HUES64 (cell line): ENCODE results near the gene UBE2E1.
A peak's percentile ranks its signal among the peaks of the same experiment; 100 is the strongest.
"Not testable (repeated sequence)": the region's sequence is repeated elsewhere in the genome, so short reads cannot be mapped to it uniquely, and the experiment has no call there.

ENCODE experiments used
- H3K27ac ChIP-seq: 2 replicates; pipeline ENCODE4 v1.7.0; 2013; ENCODE audit warnings: low read depth, low read length, inconsistent platforms
- H3K27me3 ChIP-seq: 2 replicates; pipeline ENCODE4 v1.6.1; 2013; ENCODE audit warnings: mild to moderate bottlenecking, low read length; ENCODE audit not compliant: insufficient read depth
- H3K36me3 ChIP-seq: 2 replicates; pipeline ENCODE4 v1.6.1; 2013; ENCODE audit warnings: mild to moderate bottlenecking, low read length; ENCODE audit not compliant: insufficient read depth
- H3K4me1 ChIP-seq: 2 replicates; pipeline ENCODE4 v1.6.1; 2013; ENCODE audit warnings: mild to moderate bottlenecking, low read length, moderate library complexity; ENCODE audit not compliant: insufficient read depth
- H3K4me3 ChIP-seq: 2 replicates; pipeline ENCODE4 v1.5.1; 2013; ENCODE audit warnings: mild to moderate bottlenecking, low read length, moderate library complexity
- H3K9ac ChIP-seq: 2 replicates; pipeline ENCODE4 v1.6.1; 2013; ENCODE audit warnings: mild to moderate bottlenecking, low read depth, low read length
- H3K9me3 ChIP-seq: 2 replicates; pipeline ENCODE4 v1.6.1; 2013; ENCODE audit warnings: low read depth, low read length; ENCODE audit not compliant: insufficient read depth
- WGBS: fragments of 150-250, 120-280 bp; methylation state at CpG from one replicate; pipeline ENCODE4 v1.1.7; 2013; ENCODE audit warnings: missing lambda C conversion rate; 5-methylcytosine and 5-hydroxymethylcytosine counted together

UBE2E1 gene

GRCh38 chr3:23859839-23860382, 54.2 kb downstream of the UBE2E1 start:
- Histone ChIP-seq H3K27me3 (no peaks in the 10 kb centered on the region), H3K36me3 (peaks cover 11% of the 10 kb centered on the region), H3K9me3 (no peaks in the 10 kb centered on the region), H3K4me3 (no peak overlapping the region), H3K9ac (no peak overlapping the region), H3K27ac (no peak overlapping the region), H3K4me1 (peaks cover 25% of the 10 kb centered on the region)
- 93% methylated on average over 7 of the region's 7 CpGs for WGBS

DNA sequence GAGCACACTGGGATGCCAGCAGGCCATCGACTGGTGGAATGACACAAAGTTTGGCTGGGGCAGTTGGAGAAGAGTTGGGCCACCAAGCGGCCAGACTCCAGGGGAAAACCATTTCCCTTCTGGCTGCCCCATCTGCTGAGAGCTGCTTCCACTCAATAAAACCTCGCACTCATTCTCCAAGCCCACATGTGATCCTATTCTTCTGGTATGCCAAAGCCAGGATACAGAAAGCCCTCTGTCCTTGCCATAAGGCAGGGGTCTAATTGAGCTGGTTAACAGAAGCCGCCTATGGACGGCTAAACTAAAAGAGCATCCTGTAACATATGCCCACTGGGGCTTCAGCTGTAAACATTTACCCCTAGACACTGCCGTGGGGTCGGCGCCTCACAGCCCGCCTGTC, 55.9 kb downstream of the UBE2E1 start:
- no peaks in the 10 kb centered on the region for H3K27me3 ChIP-seq
- peaks cover 43% of the 10 kb centered on the region for H3K4me1 ChIP-seq
- no peak overlapping the region for H3K27ac ChIP-seq
- WGBS: 95% methylated on average over 9 of the region's 9 CpGs
- no peak overlapping the region for H3K9ac ChIP-seq
- no peak overlapping the region for H3K4me3 ChIP-seq
- H3K36me3 ChIP-seq: peaks cover 11% of the 10 kb centered on the region
- H3K9me3 ChIP-seq: no peaks in the 10 kb centered on the region

- peaks cover 53% of the 10 kb centered on the region for H3K4me1 ChIP-seq
- peaks cover 11% of the 10 kb centered on the region for H3K36me3 ChIP-seq
- H3K9ac ChIP-seq: no peak overlapping the region
- H3K4me3 ChIP-seq: no peak overlapping the region
- H3K27ac ChIP-seq: no peak overlapping the region
- WGBS: no CpG with 5 or more reads among the region's 1 CpG
- no peaks in the 10 kb centered on the region for H3K9me3 ChIP-seq
- H3K27me3 ChIP-seq: no peaks in the 10 kb centered on the region
These were observed 57.3 kb downstream of the UBE2E1 start for GRCh38 chr3:23863060-23863459.

DNA sequence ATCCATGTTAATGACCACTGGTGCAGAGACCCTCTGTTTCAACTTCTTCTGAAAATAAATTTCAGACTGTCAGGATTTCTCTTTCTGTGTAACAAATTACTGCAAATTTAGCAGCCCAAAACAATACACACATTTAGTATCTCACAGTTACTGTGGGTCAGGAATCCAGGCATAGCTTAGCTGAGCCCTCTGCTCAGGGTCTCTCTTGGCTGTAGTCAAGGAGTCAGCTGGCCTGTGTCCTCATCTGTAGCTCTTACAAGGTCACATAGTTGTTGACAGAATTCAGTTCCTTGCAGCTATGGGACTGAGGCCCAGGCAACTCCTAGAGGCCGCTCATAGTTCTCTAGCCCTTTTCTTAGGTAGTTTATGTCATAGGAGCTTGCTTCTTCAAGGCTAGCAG, 59.2 kb downstream of the UBE2E1 start:
- Histone ChIP-seq H3K36me3 (peaks cover 12% of the 10 kb centered on the region), H3K4me1 (peaks cover 43% of the 10 kb centered on the region), H3K4me3 (no peak overlapping the region), H3K27me3 (no peaks in the 10 kb centered on the region), H3K9me3 (no peaks in the 10 kb centered on the region), H3K9ac (no peak overlapping the region), H3K27ac (no peak overlapping the region; the same call in 1 of the 2 replicates)
- 93% methylated on average over 1 of the region's 1 CpG for WGBS

DNA sequence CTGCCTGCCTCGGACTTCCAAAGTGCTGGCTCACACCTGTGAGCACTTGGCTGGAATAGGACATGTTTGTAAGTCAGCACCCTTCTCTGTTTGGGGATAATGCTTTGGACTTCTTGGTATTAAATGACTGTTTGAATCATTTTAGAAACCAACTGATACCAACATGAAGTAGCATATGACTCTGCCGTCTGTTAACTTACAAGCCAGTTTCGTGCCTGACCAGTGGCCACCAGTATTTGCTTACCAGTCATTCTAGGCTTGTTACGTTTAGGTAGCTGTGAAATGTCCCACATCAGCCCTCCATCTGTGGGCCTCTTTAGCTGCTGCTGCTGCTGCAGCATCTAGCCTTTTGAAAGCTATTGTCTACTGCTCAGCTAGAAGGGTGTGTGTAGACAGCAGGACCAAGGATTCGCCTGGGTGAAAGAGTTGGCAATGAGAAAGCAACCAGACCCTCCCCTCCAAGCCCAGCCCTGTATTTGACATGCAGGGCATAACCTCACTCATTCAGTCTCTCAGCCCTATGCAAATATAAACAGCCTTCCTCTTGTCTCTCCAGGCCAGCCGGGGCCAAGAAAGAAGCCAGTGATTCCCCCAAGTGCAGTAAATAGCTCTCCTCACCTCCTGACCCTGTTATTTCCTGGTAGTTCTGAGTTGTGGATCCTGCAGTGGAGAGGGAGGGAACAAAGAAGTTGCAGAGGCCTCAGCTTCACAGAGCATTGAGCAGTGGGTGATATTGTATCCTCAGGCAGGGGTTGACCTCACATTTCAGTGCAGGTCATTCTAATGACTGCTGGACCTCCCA, 60.0 kb downstream of the UBE2E1 start:
- H3K27me3 ChIP-seq: no peaks in the 10 kb centered on the region
- H3K9ac ChIP-seq: no peak overlapping the region
- no peaks in the 10 kb centered on the region for H3K9me3 ChIP-seq
- H3K4me1 ChIP-seq: peaks cover 41% of the 10 kb centered on the region
- H3K4me3 ChIP-seq: no peak overlapping the region
- H3K27ac ChIP-seq: peak overlapping the region; percentile 19; the same call in 1 of the 2 replicates
- WGBS: 61% methylated on average over 6 of the region's 6 CpGs
- peaks cover 14% of the 10 kb centered on the region for H3K36me3 ChIP-seq

- Histone ChIP-seq H3K4me1 (peaks cover 41% of the 10 kb centered on the region), H3K9ac (no peak overlapping the region), H3K27ac (no peak overlapping the region), H3K27me3 (no peaks in the 10 kb centered on the region), H3K9me3 (no peaks in the 10 kb centered on the region), H3K4me3 (no peak overlapping the region), H3K36me3 (0 out of 2 replicates have a peak, but pooled peaks cover 5% of the 10 kb centered on the region)
- WGBS: 77% methylated on average over 1 of the region's 1 CpG
These were observed 61.6 kb downstream of the UBE2E1 start for GRCh38 chr3:23867400-23867799.

- Histone ChIP-seq H3K27me3 (no peaks in the 10 kb centered on the region), H3K9me3 (no peaks in the 10 kb centered on the region), H3K27ac (no peak overlapping the region), H3K4me3 (no peak overlapping the region), H3K36me3 (0 out of 2 replicates have a peak, but pooled peaks cover 3% of the 10 kb centered on the region), H3K9ac (no peak overlapping the region), H3K4me1 (peaks cover 41% of the 10 kb centered on the region)
- 100% methylated on average over 1 of the region's 1 CpG for WGBS
These were observed 62.1 kb downstream of the UBE2E1 start for GRCh38 chr3:23867838-23868237.

GRCh38 chr3:23869977-23870662, 64.4 kb downstream of the UBE2E1 start:
- H3K9me3 ChIP-seq: no peaks in the 10 kb centered on the region
- H3K4me1 ChIP-seq: peaks cover 26% of the 10 kb centered on the region
- no peaks in the 10 kb centered on the region for H3K27me3 ChIP-seq
- 0 out of 2 replicates have a peak, but pooled peaks cover 3% of the 10 kb centered on the region for H3K36me3 ChIP-seq
- H3K27ac ChIP-seq: no peak overlapping the region
- no peak overlapping the region for H3K4me3 ChIP-seq
- H3K9ac ChIP-seq: no peak overlapping the region
- 97% methylated on average over 4 of the region's 4 CpGs for WGBS

- H3K4me3 ChIP-seq, H3K36me3 ChIP-seq, H3K27me3 ChIP-seq, H3K9me3 ChIP-seq, H3K9ac ChIP-seq, H3K27ac ChIP-seq: not testable (repeated sequence)
- peaks cover 25% of the 10 kb centered on the region for H3K4me1 ChIP-seq
- no CpG with 5 or more reads among the region's 5 CpGs for WGBS
These were observed 64.9 kb downstream of the UBE2E1 start for GRCh38 chr3:23870663-23871043.

- not testable (repeated sequence) for H3K36me3 ChIP-seq, H3K9ac ChIP-seq, H3K27me3 ChIP-seq, H3K27ac ChIP-seq, H3K9me3 ChIP-seq, H3K4me3 ChIP-seq
- 91% methylated on average over 28 of the region's 34 CpGs for WGBS
- peaks cover 18% of the 10 kb centered on the region for H3K4me1 ChIP-seq
These were observed 65.6 kb downstream of the UBE2E1 start for GRCh38 chr3:23871361-23871760.

DNA sequence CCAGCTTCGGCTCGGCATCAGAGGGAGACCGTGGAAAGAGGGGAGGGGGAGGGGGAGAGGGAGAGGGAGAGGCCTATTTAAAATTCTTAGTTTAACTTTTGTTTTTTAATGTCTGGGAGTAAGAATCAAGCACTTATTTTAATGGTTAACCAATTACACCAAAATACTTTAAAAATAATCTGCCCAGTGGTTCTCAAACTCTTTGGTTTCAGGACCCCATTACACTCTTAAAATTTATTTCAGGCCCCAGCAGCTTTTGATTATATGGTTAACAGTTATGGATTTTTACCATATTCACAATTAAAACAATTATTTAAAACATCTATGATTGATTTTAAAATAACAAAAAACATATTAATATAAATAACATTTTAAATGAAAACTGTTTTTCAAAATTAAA, 66.6 kb downstream of the UBE2E1 start:
- Histone ChIP-seq H3K36me3 (0 out of 2 replicates have a peak, but pooled peaks cover 3% of the 10 kb centered on the region), H3K27ac (no peak overlapping the region), H3K4me1 (peaks cover 8% of the 10 kb centered on the region), H3K4me3 (no peak overlapping the region), H3K27me3 (no peaks in the 10 kb centered on the region), H3K9me3 (no peaks in the 10 kb centered on the region), H3K9ac (no peak overlapping the region)
- WGBS: 93% methylated on average over 3 of the region's 3 CpGs
